Brain microvascular endothelial cell (primary cell): ENCODE measurements around the gene RXRA.

Experiments used
- DNase-seq: peaks from one replicate; pipeline ENCODE4 v3.0.0-alpha.2; 2020
- H3K27ac ChIP-seq: fragments of 250-450 bp; sonication (Bioruptor Pico); 2 replicates; pipeline ENCODE4 v1.5.1; 2020; ENCODE audit warnings: mild to moderate bottlenecking, moderate library complexity
- H3K27me3 ChIP-seq: fragments of 250-450 bp; sonication (Bioruptor Pico); replicated peaks from 2 replicates; pipeline ENCODE4 v1.5.1; 2020; ENCODE audit warnings: mild to moderate bottlenecking
- H3K36me3 ChIP-seq: fragments of 250-450 bp; sonication (Bioruptor Pico); replicated peaks from 2 replicates; pipeline ENCODE4 v1.5.1; 2020; ENCODE audit warnings: mild to moderate bottlenecking
- H3K4me3 ChIP-seq: 2 replicates; pipeline ENCODE4 v1.5.1; 2011; ENCODE audit warnings: low read depth, mild to moderate bottlenecking, control low read depth, low read length, moderate library complexity
- in situ Hi-C: cut with HindIII; loops from 2 replicates; pipeline ENCODE4 v1.10.0; 2017; ENCODE audit warnings: low sequenced_read_pairs, low pct_ligation_motif_present
- TF ChIP-seq, protein P1 (sequence below): IDR thresholded peaks from 2 replicates; pipeline ENCODE4 v1.5.1; 2011; ENCODE audit warnings: low read depth, mild to moderate bottlenecking, moderate library complexity, low read length, control low read depth, inconsistent platforms; ENCODE audit errors: missing control alignments

The RXRA gene

DNA sequence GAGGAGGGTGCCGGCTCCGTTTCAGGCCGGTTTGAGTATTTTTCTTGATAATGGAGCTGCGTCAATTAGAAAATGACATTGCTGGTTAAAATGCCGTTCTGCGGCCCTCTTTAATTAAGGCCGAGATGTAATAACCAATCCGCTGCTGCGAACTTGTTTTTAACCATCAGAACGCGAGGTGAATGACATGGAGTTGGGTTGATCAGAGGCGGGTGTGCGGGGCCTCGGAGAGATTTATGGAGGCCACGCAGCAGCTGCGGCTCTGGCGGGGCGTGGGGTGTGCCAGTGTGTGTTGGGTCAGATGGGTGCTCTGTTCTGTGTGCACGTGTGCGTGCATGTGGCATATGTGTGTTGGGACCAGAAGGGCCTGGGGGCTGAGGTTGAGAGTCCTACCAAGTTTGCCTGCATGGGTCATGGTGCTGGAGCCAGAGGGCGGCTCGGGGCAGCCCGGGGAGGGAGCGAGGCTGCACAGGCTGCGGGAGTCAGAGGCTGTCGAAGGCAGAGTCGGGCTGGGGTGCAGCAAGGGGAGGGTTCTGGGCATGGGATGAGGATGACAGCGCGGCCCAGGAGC, 25.4 kb downstream of the RXRA start:
- TF ChIP-seq, protein P1, sequence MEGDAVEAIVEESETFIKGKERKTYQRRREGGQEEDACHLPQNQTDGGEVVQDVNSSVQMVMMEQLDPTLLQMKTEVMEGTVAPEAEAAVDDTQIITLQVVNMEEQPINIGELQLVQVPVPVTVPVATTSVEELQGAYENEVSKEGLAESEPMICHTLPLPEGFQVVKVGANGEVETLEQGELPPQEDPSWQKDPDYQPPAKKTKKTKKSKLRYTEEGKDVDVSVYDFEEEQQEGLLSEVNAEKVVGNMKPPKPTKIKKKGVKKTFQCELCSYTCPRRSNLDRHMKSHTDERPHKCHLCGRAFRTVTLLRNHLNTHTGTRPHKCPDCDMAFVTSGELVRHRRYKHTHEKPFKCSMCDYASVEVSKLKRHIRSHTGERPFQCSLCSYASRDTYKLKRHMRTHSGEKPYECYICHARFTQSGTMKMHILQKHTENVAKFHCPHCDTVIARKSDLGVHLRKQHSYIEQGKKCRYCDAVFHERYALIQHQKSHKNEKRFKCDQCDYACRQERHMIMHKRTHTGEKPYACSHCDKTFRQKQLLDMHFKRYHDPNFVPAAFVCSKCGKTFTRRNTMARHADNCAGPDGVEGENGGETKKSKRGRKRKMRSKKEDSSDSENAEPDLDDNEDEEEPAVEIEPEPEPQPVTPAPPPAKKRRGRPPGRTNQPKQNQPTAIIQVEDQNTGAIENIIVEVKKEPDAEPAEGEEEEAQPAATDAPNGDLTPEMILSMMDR: no peak

DNA sequence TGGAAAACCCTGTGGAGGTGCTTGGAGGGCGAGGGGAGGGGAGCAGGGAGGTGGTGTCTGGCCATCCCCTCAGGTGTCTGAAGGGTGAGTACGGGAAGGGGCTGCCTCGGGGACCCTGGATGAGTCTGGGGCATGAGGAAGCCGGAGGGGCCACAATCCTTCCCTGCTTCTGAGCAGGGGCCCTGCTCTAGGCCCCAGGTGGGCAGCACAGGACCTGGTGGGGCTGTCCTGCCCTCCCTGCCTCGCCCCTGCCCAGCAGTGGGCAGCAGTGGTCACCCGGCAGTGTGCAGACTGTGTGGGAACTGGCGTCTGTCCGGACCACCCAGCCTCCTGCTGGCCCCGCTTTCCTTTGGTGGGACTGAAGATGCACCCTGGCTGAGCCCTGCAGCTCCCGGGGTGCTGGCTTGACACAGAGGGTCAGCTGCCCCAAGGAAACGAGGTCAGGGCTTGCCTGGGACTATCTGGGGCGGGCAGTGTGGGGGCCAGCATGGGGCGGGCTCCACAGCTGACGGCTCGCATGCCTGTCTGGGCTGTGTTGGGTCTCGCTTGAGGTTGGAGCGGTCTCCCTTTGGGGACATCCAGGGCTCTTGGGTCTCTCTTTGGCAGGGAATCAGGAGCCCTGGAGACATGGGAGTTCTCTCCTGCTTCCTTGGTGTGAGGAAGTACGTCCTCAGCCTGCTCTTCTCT, 26.1 kb downstream of the RXRA start:
- in situ Hi-C loops: no loop called here
- H3K27ac ChIP-seq: no peak overlapping the region
- no peak for DNase-seq
- TF ChIP-seq, protein P1: no peak
- no peaks in the 10 kb centered on the region for H3K27me3 ChIP-seq
- H3K36me3 ChIP-seq: no peaks in the 10 kb centered on the region
- H3K4me3 ChIP-seq: no peak overlapping the region

More for the DNA sequence above, 25.4 kb downstream of the RXRA start:
- H3K27me3 ChIP-seq: no peaks in the 10 kb centered on the region
- in situ Hi-C loops: no loop called here
- H3K4me3 ChIP-seq: no peak overlapping the region
- no peak overlapping the region for H3K27ac ChIP-seq
- no peak for DNase-seq
- no peaks in the 10 kb centered on the region for H3K36me3 ChIP-seq

DNA sequence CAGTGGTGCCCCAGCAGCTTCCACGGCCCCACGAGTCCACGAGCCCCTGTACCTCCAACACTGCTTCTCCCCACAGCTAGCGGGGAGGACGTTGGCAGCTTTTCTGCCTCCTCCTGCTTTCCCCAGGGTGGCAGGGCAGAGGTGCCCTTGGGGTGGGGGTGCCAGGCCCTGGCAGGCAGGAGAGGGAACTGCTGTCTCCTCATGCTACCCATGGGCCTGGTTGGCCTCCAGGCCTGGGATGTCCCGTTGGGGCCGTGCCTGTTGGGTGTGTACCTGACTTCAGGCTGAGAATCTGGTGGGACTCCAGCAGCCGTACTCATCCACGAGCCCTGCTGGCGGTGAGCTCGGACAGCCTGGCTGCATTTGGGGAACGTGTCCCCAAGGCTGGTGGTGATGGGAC, 27.3 kb downstream of the RXRA start:
- TF ChIP-seq, protein P1: no peak
- no peak for DNase-seq
- no peaks in the 10 kb centered on the region for H3K36me3 ChIP-seq
- in situ Hi-C loops: no loop called here
- no peak overlapping the region for H3K27ac ChIP-seq
- no peak overlapping the region for H3K4me3 ChIP-seq
- no peaks in the 10 kb centered on the region for H3K27me3 ChIP-seq

DNA sequence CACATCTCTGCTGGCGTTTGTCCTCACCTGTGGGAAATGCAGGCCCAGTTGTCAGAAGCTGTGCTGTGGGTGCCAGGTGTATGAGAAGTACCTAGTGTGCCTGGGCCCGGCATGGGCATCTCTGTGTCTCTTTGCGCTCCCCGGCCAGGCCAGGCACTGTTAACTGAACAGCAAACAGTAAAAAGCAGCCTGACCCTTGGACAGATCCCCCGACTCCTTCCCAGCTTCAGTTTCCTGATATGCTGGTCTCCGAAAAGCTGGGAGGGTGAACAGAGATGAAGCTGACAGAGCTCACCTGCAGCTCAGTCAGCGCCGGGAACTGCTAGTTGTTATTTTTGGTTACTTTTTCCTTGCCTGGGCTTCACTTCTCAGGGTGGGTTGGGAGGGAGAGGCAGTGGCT, 28.9 kb downstream of the RXRA start:
- in situ Hi-C loops: no loop called here
- TF ChIP-seq, protein P1: no peak
- no peaks in the 10 kb centered on the region for H3K36me3 ChIP-seq
- no peak overlapping the region for H3K27ac ChIP-seq
- DNase-seq: no peak
- no peaks in the 10 kb centered on the region for H3K27me3 ChIP-seq
- no peak overlapping the region for H3K4me3 ChIP-seq

DNA sequence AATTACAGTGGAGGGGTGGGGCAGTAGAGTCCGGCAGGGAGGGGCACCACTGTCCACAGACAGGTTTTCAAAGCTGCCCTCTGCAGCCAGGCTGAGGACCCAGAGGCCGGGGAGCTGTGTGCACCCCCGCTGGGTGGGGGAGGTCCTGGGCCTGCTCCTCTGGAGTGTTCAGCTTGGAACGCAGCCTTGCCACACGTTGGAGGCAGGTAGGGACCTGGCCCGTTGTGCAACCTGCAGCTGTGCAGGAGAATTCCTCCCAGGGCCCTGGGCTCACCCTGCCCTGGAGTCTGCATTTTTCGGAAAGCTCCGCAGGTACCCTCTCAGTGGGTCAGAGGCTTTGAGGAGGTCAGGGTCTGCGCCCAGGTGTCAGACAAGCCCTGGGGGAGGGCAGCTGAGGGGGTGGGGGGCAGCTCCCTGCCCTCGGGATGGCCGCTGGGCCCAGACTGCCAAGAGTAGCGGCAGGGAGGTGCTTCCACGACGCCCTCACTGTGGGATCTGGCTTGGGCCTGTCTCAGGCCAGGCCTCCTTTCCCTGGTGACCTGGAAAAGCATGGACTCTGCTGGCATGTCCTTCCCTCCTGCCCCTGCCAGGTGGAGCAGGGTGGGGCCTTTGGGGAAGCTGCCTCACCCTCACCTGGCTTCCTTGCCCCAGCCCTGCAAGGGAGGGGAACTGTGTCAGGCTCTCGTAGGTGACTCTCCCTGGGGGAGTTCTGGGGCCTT, 29.5 kb downstream of the RXRA start:
- Histone ChIP-seq H3K36me3 (no peaks in the 10 kb centered on the region), H3K27me3 (no peaks in the 10 kb centered on the region), H3K4me3 (no peak overlapping the region), H3K27ac (no peak overlapping the region)
- in situ Hi-C loops: no loop called here
- TF ChIP-seq, protein P1: no peak
- DNase-seq: no peak
